GM19467 (cell line): ENCODE measurements around the gene NEK8.
"Not testable (repeated sequence)": the region's sequence is repeated elsewhere in the genome, so short reads cannot be mapped to it uniquely, and the experiment has no call there.

Experiments used
- ATAC-seq: cut with Tn5 transposase; IDR thresholded peaks from one replicate; pipeline ENCODE4 v1.9.1; 2021; ENCODE audit warnings: mild to moderate bottlenecking, moderate library complexity; ENCODE audit not compliant: unreplicated experiment

Gene NEK8

GRCh38 chr17:28707339-28707720 lies 21.3 kb upstream of the NEK8 start:
- ATAC-seq: no peak

GRCh38 chr17:28710861-28711722 lies 17.5 kb upstream of the NEK8 start:
- ATAC-seq: peak; percentile 68

GRCh38 chr17:28711723-28712031 lies 16.9 kb upstream of the NEK8 start, which contains the start of gene PROCA1:
TSS of gene PROCA1 (minus strand) at chr17:28711888. CDS start at chr17:28711660, 228 bp downstream.
- peak; percentile 8 for ATAC-seq

GRCh38 chr17:28712032-28712704 lies 16.4 kb upstream of the NEK8 start:
- peak; percentile 36 for ATAC-seq

- no peak for ATAC-seq
These were observed 15.7 kb upstream of the NEK8 start for GRCh38 chr17:28712705-28713415.

GRCh38 chr17:28714281-28714680 lies 14.3 kb upstream of the NEK8 start:
- no peak for ATAC-seq

GRCh38 chr17:28715217-28715616 lies 13.4 kb upstream of the NEK8 start:
- ATAC-seq: no peak

- no peak for ATAC-seq
These were observed 11.6 kb upstream of the NEK8 start for GRCh38 chr17:28716740-28717577.

- ATAC-seq: no peak
These were observed 10.8 kb upstream of the NEK8 start, which contains the start of gene RAB34 for GRCh38 chr17:28717578-28718332. TSS of gene RAB34 (minus strand) at chr17:28717868. CDS start at chr17:28717266, 602 bp downstream.

- ATAC-seq: no peak
These were observed 10.1 kb upstream of the NEK8 start for GRCh38 chr17:28718333-28719020.

GRCh38 chr17:28719021-28719433 lies 9.6 kb upstream of the NEK8 start:
- ATAC-seq: no peak

GRCh38 chr17:28720247-28720996 lies 8.2 kb upstream of the NEK8 start:
- ATAC-seq: no peak

GRCh38 chr17:28720997-28721329 lies 7.6 kb upstream of the NEK8 start:
- ATAC-seq: not testable (repeated sequence)

- ATAC-seq: no peak
These were observed 6.0 kb upstream of the NEK8 start for GRCh38 chr17:28722417-28723158.

GRCh38 chr17:28723159-28723835 lies 5.3 kb upstream of the NEK8 start:
- no peak for ATAC-seq

- not testable (repeated sequence) for ATAC-seq
These were observed 4.6 kb upstream of the NEK8 start for GRCh38 chr17:28723836-28724499.
